Tibial artery (tissue), 4 donors: ENCODE measurements around the gene ATN1.

Source experiments
- DNase-seq, 2 donors: peaks; one replicate each; pipeline ENCODE4 v3.0.0-alpha.2; 2019
- H3K27ac ChIP-seq, 2 donors: fragments of 200-600 bp; sonication (generic) in 1 of 2; 1 replicate in 1 of 2; 2 replicates in 1 of 2; pipeline ENCODE4 v1.5.1; 2018 to 2019; ENCODE audit warnings: mild to moderate bottlenecking in 1 of 2
- H3K27me3 ChIP-seq, 2 donors: fragments of 200-600 bp; sonication (generic) in 1 of 2; one replicate each; pipeline versions ENCODE4 v1.5.1 to v1.6.0; 2016 to 2019
- H3K36me3 ChIP-seq, 3 donors: fragments of 200-600 bp; sonication (generic) in 2 of 3; one replicate each; pipeline ENCODE4 v1.5.1; 2016 to 2019; ENCODE audit warnings: mild to moderate bottlenecking in 2 of 3
- H3K4me1 ChIP-seq, 4 donors: fragments of 200-600 bp; sonication (generic) in 2 of 4; 1 replicate in 3 of 4; 2 replicates in 1 of 4; pipeline ENCODE4 v1.5.1; 2016 to 2019
- H3K4me3 ChIP-seq, 2 donors: fragments of 200-600 bp; sonication (generic) in 1 of 2; 1 replicate in 1 of 2; 2 replicates in 1 of 2; pipeline ENCODE4 v1.5.1; 2018 to 2019; ENCODE audit warnings: mild to moderate bottlenecking in 2 of 2
- H3K9me3 ChIP-seq, 3 donors: fragments of 200-600 bp; sonication (generic) in 1 of 3; one replicate each; pipeline ENCODE4 v1.5.1; 2016 to 2019
- intact Hi-C: fragments of 100-400 bp; cut with DNase I; formaldehyde crosslinking; loops from one replicate; pipeline ENCODE4 v1.15.0; 2023; ENCODE audit warnings: low total_unique reads
- TF ChIP-seq, protein P1 (sequence below), 2 experiments: fragments of 200-600 bp in 1 of 2; fragments of 450-650 bp in 1 of 2; IDR thresholded peaks; one replicate each; pipeline ENCODE4 v1.5.1; 2017 to 2019; ENCODE audit warnings: antibody characterized with exemption in 2 of 2, mild to moderate bottlenecking in 1 of 2, moderate library complexity in 1 of 2

ATN1 gene

DNA sequence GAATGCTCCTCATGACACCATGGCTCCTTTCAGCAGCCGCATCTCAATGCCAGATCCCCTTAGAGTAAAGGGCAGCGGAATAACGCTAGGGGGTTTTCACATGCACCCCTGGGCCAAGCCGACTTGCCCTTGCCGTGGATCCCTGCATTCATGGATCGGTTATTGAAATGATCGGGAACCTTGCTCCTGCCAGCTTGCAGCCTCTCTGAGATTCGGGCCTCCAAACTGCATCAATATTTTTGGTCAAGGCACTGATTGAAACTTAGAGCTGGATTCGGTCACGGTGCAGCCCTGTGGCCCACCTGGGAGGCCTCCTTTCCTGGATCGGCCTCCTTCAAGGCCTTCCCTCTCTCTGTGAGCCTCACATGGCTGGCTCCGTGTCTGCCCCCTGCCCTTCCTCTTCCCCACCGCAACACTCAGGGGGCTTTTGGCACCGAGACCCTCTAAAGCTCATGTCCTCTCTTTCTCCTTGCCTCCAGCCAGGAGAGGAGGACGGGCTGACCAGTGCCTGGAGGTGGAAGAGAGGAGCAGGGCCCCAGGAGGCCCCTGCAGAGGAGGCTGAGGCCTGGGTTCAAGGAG is 25.2 kb downstream of the ATN1 start:
- Histone ChIP-seq H3K4me1 (no peaks in the 10 kb centered on the region), H3K9me3 (no peaks in the 10 kb centered on the region), H3K36me3 (peaks cover 0 to 22% (median 0%) of the 10 kb centered on the region in 3 donors), H3K27ac (peak overlapping the region in 1 of 2 donors; percentile 19), H3K27me3 (no peaks in the 10 kb centered on the region), H3K4me3 (peak overlapping the region; percentile 35 to 43)
- TF ChIP-seq, protein P1, sequence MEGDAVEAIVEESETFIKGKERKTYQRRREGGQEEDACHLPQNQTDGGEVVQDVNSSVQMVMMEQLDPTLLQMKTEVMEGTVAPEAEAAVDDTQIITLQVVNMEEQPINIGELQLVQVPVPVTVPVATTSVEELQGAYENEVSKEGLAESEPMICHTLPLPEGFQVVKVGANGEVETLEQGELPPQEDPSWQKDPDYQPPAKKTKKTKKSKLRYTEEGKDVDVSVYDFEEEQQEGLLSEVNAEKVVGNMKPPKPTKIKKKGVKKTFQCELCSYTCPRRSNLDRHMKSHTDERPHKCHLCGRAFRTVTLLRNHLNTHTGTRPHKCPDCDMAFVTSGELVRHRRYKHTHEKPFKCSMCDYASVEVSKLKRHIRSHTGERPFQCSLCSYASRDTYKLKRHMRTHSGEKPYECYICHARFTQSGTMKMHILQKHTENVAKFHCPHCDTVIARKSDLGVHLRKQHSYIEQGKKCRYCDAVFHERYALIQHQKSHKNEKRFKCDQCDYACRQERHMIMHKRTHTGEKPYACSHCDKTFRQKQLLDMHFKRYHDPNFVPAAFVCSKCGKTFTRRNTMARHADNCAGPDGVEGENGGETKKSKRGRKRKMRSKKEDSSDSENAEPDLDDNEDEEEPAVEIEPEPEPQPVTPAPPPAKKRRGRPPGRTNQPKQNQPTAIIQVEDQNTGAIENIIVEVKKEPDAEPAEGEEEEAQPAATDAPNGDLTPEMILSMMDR (IDR thresholded peaks at IDR 0.05) = no peak
- intact Hi-C loops = no loop called here
- DNase-seq = no peak

DNA sequence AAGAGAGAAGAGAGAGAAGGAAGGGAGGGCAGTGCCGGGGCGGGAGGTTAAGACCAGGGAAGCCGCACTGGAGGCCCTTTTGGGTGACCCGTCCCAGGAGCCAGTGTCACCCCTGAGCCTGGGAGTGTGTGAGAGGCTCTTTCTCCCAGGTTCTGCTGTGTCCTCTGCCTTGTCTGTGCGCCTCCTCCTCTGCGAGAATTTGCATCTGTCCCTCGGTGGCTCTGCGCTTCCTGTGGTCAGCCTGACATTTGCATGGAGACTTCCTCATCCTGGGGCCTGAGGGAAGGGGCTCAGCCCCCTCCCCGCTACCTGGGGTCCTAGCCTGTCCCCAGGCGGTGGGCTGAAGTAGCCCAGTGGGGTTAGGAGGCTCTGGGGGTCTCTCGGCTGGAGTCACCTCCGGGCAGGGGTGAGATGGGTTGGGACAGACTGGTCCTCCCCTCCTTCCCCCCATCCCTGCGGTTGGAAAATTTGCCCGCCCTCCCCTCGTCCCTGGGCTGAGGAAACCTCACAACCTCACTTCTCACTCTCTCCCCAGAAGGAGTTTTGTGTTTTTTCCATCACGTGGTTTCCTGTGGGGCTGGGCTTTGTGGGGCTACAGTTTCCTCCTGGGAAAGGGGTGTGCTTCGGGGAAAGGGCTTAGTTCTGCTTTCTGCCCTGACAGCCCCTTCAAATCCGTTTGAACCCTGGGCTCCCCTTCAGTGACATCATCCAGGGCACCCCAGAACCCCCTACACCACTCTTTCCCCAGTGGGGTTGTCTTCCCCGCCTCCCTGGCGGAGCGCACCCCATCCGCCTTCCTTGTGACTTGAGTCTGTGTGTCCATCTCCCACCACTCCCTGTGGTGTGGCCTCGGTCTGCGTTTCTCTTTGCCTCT is 25.9 kb downstream of the ATN1 start:
- no peaks in the 10 kb centered on the region for H3K4me1 ChIP-seq

DNA sequence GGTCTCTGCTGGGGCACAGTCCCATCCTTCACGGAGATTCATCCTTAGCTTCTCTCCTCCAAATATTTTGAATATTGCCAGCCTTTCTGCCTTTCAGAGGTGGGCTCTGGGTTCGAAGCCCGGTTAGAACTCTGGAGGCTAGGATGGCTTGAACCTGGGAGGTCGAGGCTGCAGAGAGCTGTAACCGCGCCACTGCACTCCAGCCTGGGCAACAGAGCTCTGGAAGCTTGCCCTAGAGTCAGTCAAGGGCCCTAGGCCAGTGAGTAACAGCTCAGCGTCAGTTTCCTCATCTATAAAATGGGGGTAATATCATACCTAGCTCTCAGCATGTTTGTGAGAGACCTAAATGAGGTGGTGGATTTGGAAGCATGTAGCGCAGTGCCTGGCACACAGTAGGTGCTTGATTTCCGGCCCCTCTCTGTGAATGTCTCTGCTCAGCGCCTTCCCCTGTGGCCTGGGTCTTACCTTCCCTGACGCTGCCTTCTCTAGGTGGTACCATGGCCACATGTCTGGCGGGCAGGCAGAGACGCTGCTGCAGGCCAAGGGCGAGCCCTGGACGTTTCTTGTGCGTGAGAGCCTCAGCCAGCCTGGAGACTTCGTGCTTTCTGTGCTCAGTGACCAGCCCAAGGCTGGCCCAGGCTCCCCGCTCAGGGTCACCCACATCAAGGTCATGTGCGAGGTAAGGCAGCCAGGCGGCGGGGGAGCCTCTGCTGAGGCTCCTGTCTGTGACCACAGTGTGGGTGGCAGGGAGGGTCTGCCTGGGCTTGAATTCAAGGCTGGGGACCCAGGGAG is 26.8 kb downstream of the ATN1 start:
- Histone ChIP-seq H3K9me3 (no peaks in the 10 kb centered on the region), H3K4me3 (no peak overlapping the region), H3K27me3 (no peaks in the 10 kb centered on the region), H3K36me3 (peaks cover 0 to 25% (median 0%) of the 10 kb centered on the region in 3 donors), H3K27ac (no peak overlapping the region), H3K4me1 (no peaks in the 10 kb centered on the region)
- DNase-seq = no peak
- intact Hi-C loops = no loop called here
- TF ChIP-seq, protein P1 (IDR thresholded peaks at IDR 0.05) = no peak

More for the DNA sequence above, 25.9 kb downstream of the ATN1 start:
- TF ChIP-seq, protein P1 (IDR thresholded peaks at IDR 0.05) = no peak
- DNase-seq = peak in 1 of 2 donors; percentile 65
- Histone ChIP-seq H3K27me3 (no peaks in the 10 kb centered on the region), H3K4me3 (peak overlapping the region; percentile 35 to 43), H3K36me3 (peaks cover 0 to 25% (median 0%) of the 10 kb centered on the region in 3 donors), H3K9me3 (no peaks in the 10 kb centered on the region), H3K27ac (peak overlapping the region in 1 of 2 donors; percentile 19)
- intact Hi-C loops = no loop called here

DNA sequence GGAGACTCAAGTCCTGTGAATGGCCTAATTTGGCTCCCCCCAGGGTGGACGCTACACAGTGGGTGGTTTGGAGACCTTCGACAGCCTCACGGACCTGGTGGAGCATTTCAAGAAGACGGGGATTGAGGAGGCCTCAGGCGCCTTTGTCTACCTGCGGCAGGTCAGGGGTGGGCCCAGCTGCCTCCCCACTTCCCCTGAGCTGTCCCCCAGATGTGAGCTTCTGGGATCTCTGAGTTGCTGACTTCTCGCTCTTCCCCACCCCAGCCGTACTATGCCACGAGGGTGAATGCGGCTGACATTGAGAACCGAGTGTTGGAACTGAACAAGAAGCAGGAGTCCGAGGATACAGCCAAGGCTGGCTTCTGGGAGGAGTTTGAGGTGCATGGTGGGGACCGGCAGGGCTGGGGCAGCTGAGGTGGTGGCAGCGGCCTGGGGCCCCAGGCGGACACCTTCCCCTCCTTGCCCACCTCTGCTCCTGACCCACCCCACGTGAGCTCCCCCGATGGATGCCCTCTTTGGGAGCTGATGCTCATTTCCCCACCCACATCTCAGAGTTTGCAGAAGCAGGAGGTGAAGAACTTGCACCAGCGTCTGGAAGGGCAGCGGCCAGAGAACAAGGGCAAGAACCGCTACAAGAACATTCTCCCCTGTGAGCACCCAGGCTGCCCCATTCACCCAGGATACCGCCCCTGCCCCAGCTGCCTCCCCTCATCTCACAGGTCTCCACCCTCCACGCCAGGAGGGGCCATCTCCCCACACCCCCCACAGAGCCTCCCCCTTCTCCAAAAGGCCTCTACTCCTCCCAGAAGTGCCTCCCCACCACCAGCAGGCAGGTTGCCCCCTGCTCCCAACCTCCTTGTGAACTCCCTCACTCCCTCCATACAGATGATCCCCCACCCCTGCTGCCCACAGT is 27.6 kb downstream of the ATN1 start:
- Histone ChIP-seq H3K36me3 (peaks cover 0 to 25% (median 0%) of the 10 kb centered on the region in 3 donors), H3K9me3 (no peaks in the 10 kb centered on the region), H3K27me3 (no peaks in the 10 kb centered on the region), H3K27ac (no peak overlapping the region), H3K4me1 (peaks cover 0 to 2% (median 0%) of the 10 kb centered on the region in 4 donors), H3K4me3 (no peak overlapping the region)
- intact Hi-C loops = no loop called here
- no peak for DNase-seq
- TF ChIP-seq, protein P1 (IDR thresholded peaks at IDR 0.05) = no peak
